OCI-LY7 (cell line): ENCODE measurements around the gene TTC28.

Experiments used
- CTCF ChIP-seq: fragments of 200-600 bp; sonication (generic); conservative IDR thresholded peaks from 2 replicates; pipeline ENCODE4 v1.5.1; 2014; ENCODE audit warnings: mild to moderate bottlenecking, antibody characterized with exemption, low read length, moderate library complexity, mixed read lengths
- EZH2phosphoT487 ChIP-seq: fragments of 200-600 bp; sonication (generic); IDR thresholded peaks from 2 replicates; pipeline ENCODE4 v1.6.1; 2018; ENCODE audit warnings: low read depth, borderline replicate concordance, mild to moderate bottlenecking, mixed run types, antibody characterized with exemption, low read length, moderate library complexity, mixed read lengths

- no peak for TF ChIP-seq CTCF
- no peak for TF ChIP-seq EZH2phosphoT487
Observed at GRCh38 chr22:28064920-28065319, 614.7 kb downstream of the TTC28 start.
